IMR-90 (cell line): ENCODE measurements around the gene ALDH6A1. TPM values are rescaled to one million over a fixed set of nuclear protein-coding genes. Genes with fewer than 3 reads are reported as not detected.

Experiments
- ATAC-seq: fragments of 200-7000 bp; cut with Tn5 transposase; 2 replicates; pipeline ENCODE4 v1.9.1; 2020; ENCODE audit warnings: low read depth, mild to moderate bottlenecking, moderate library complexity
- BruUV-seq: library from RNA; stranded (reverse); fragments of 400-500 nt; replicated peaks from 2 replicates; lab custom pipeline; 2021; lab: Mats Ljungman, UMichigan
- CTCF ChIA-PET: fragments of 300-600 bp; formaldehyde crosslinking; extraction: SDS; loops from one replicate; lab custom pipeline; 2021; ENCODE audit warnings: antibody characterized with exemption; lab: Yijun Ruan, JAX
- POLR2A ChIA-PET: fragments of 300-600 bp; sonication (Branson Sonifier 250); formaldehyde crosslinking; loops from one replicate; lab custom pipeline; 2022; ENCODE audit warnings: antibody characterized with exemption; ENCODE audit not compliant: unreplicated experiment; lab: Charles Lee
- DNase-seq: peaks from one replicate; pipeline ENCODE4 v3.0.0; 2013
- H2AFZ ChIP-seq: replicated peaks from 2 replicates; pipeline ENCODE3; 2013; ENCODE audit warnings: low read length, mild to moderate bottlenecking; ENCODE audit not compliant: poor library complexity
- H2AK5ac ChIP-seq: 2 replicates; pipeline ENCODE4 v1.6.1; 2013; ENCODE audit warnings: low read depth, low read length, inconsistent platforms
- H2AK9ac ChIP-seq: replicated peaks from 2 replicates; pipeline ENCODE3; 2013; ENCODE audit warnings: mild to moderate bottlenecking, low read depth, low read length, moderate library complexity; ENCODE audit not compliant: poor library complexity
- H2BK120ac ChIP-seq: 2 replicates; pipeline ENCODE4 v1.6.1; 2013; ENCODE audit warnings: low read depth, low read length, inconsistent platforms
- H2BK15ac ChIP-seq: 3 replicates; pipeline ENCODE4 v1.6.1; 2013; ENCODE audit warnings: low read depth, low read length, inconsistent platforms
- H2BK20ac ChIP-seq: 2 replicates; pipeline ENCODE4 v1.6.1; 2013; ENCODE audit warnings: low read depth, mild to moderate bottlenecking, inconsistent platforms, low read length, moderate library complexity
- H2BK5ac ChIP-seq: 2 replicates; pipeline ENCODE4 v1.6.1; 2013; ENCODE audit warnings: mild to moderate bottlenecking, low read depth, low read length, inconsistent platforms; ENCODE audit not compliant: poor library complexity, severe bottlenecking
- H3K14ac ChIP-seq: replicated peaks from 2 replicates; pipeline ENCODE4 v1.6.1; 2013; ENCODE audit warnings: low read depth, low read length, inconsistent platforms
- H3K18ac ChIP-seq: 2 replicates; pipeline ENCODE4 v1.6.1; 2013; ENCODE audit warnings: low read depth, low read length, control low read depth
- H3K23ac ChIP-seq: 2 replicates; pipeline ENCODE4 v1.6.1; 2013; ENCODE audit warnings: low read depth, low read length, inconsistent platforms
- H3K27ac ChIP-seq: 2 replicates; pipeline ENCODE4 v1.5.1; 2013; ENCODE audit warnings: mild to moderate bottlenecking, control low read depth, low read length; ENCODE audit not compliant: insufficient read depth
- H3K27me3 ChIP-seq: 2 replicates; pipeline ENCODE4 v1.6.1; 2013; ENCODE audit warnings: low read length; ENCODE audit not compliant: control insufficient read depth, insufficient read depth
- H3K36me3 ChIP-seq: 2 replicates; pipeline ENCODE4 v1.6.1; 2013; ENCODE audit warnings: low read length, mixed read lengths; ENCODE audit not compliant: control insufficient read depth, insufficient read depth
- H3K4ac ChIP-seq: 2 replicates; pipeline ENCODE4 v1.6.1; 2013; ENCODE audit warnings: low read depth, low read length, inconsistent platforms
- H3K4me1 ChIP-seq: 2 replicates; pipeline ENCODE4 v1.6.1; 2013; ENCODE audit warnings: low read length, mixed read lengths; ENCODE audit not compliant: control insufficient read depth, insufficient read depth
- H3K4me2 ChIP-seq: 2 replicates; pipeline ENCODE4 v1.6.1; 2013; ENCODE audit warnings: low read depth, mild to moderate bottlenecking, control low read depth, low read length, moderate library complexity
- H3K4me3 ChIP-seq: 2 replicates; pipeline ENCODE4 v1.5.1; 2013; ENCODE audit warnings: low read depth, mild to moderate bottlenecking, control low read depth, low read length, moderate library complexity; ENCODE audit not compliant: insufficient read depth
- H3K56ac ChIP-seq: 2 replicates; pipeline ENCODE4 v1.6.1; 2013; ENCODE audit warnings: low read length, inconsistent platforms; ENCODE audit not compliant: insufficient read depth; ENCODE audit errors: extremely low read depth
- H3K79me1 ChIP-seq, 2 experiments: 2 replicates each; pipeline ENCODE4 v1.6.1; 2013; ENCODE audit warnings: low read length in 2 of 2, inconsistent platforms in 1 of 2, low read depth in 1 of 2
- H3K9ac ChIP-seq: 2 replicates; pipeline ENCODE4 v1.6.1; 2013; ENCODE audit warnings: low read depth, low read length, control low read depth
- H3K9me1 ChIP-seq: 2 replicates; pipeline ENCODE4 v1.6.1; 2013; ENCODE audit warnings: low read length, inconsistent platforms; ENCODE audit not compliant: insufficient read depth
- H3K9me3 ChIP-seq: 2 replicates; pipeline ENCODE4 v1.6.1; 2013; ENCODE audit warnings: low read length; ENCODE audit not compliant: control insufficient read depth, insufficient read depth
- H4K20me1 ChIP-seq: 2 replicates; pipeline ENCODE4 v1.6.1; 2013; ENCODE audit warnings: low read length, inconsistent platforms; ENCODE audit not compliant: insufficient read depth
- H4K5ac ChIP-seq: 2 replicates; pipeline ENCODE4 v1.6.1; 2013; ENCODE audit warnings: mild to moderate bottlenecking, low read depth, low read length, control low read depth
- H4K8ac ChIP-seq, 2 experiments: 2 replicates each; pipeline ENCODE4 v1.6.1; 2013; ENCODE audit warnings: low read depth in 2 of 2, low read length in 2 of 2, control low read depth in 1 of 2, inconsistent platforms in 1 of 2
- H4K91ac ChIP-seq: 2 replicates; pipeline ENCODE4 v1.6.1; 2013; ENCODE audit warnings: low read depth, low read length, inconsistent platforms; ENCODE audit not compliant: insufficient read depth
- BHLHE40 ChIP-seq: fragments of 150-350 bp; IDR thresholded peaks from 2 replicates; pipeline ENCODE4 v1.6.1; 2016; ENCODE audit warnings: mild to moderate bottlenecking, low read depth, low read length
- CEBPB ChIP-seq: IDR thresholded peaks from 2 replicates; pipeline ENCODE4 v1.6.1; 2012; ENCODE audit warnings: low read depth, low read length, improper control_type of control experiment
- CTCF ChIP-seq: conservative IDR thresholded peaks from 2 replicates; pipeline ENCODE4 v1.5.1; 2012; ENCODE audit warnings: mild to moderate bottlenecking, low read depth, low read length, improper control_type of control experiment
- FOS ChIP-seq: fragments of 150-350 bp; IDR thresholded peaks from 2 replicates; pipeline ENCODE4 v1.6.1; 2016; ENCODE audit warnings: low read depth, low read length
- MAFK ChIP-seq: IDR thresholded peaks from 2 replicates; pipeline ENCODE4 v1.6.1; 2012; ENCODE audit warnings: low read depth, low read length, improper control_type of control experiment
- MAZ ChIP-seq: IDR thresholded peaks from 2 replicates; pipeline ENCODE4 v1.6.1; 2012; ENCODE audit warnings: low read depth, mild to moderate bottlenecking, low read length, improper control_type of control experiment, moderate library complexity, borderline replicate concordance
- MXI1 ChIP-seq: IDR thresholded peaks from 2 replicates; pipeline ENCODE4 v1.6.1; 2012; ENCODE audit warnings: low read depth, mild to moderate bottlenecking, low read length, moderate library complexity, borderline replicate concordance
- NFE2L2 ChIP-seq: fragments of 150-350 bp; IDR thresholded peaks from 2 replicates; pipeline ENCODE4 v1.6.1; 2016; ENCODE audit warnings: low read depth, mild to moderate bottlenecking, low read length
- POLR2A ChIP-seq: IDR thresholded peaks from 2 replicates; pipeline ENCODE4 v1.6.1; 2012; ENCODE audit warnings: mild to moderate bottlenecking, low read depth, low read length
- RAD21 ChIP-seq: IDR thresholded peaks from 2 replicates; pipeline ENCODE4 v1.6.1; 2012; ENCODE audit warnings: low read length, improper control_type of control experiment
- RCOR1 ChIP-seq: IDR thresholded peaks from 2 replicates; pipeline ENCODE4 v1.6.1; 2012; ENCODE audit warnings: mild to moderate bottlenecking, low read length, improper control_type of control experiment; ENCODE audit not compliant: insufficient replicate concordance
- RFX5 ChIP-seq: IDR thresholded peaks from 2 replicates; pipeline ENCODE4 v1.8.0; 2012; ENCODE audit warnings: low read depth, mild to moderate bottlenecking, low read length, moderate library complexity
- USF2 ChIP-seq: fragments of 150-350 bp; IDR thresholded peaks from 2 replicates; pipeline ENCODE4 v1.6.1; 2017; ENCODE audit warnings: mild to moderate bottlenecking, antibody characterized with exemption, low read length, low read depth
- WGBS, 2 experiments: methylation state at CpG; one replicate each; pipeline versions ENCODE4 v1.1.5 to v1.1.7; 2013; ENCODE audit warnings: missing lambda C conversion rate in 2 of 2; ENCODE audit not compliant: insufficient read length in 1 of 2; ENCODE audit errors: extremely low coverage in 2 of 2; 5-methylcytosine and 5-hydroxymethylcytosine counted together
- dilution Hi-C: fragments of 300-500 bp; cut with HindIII; formaldehyde crosslinking; loops from one replicate; pipeline ENCODE4 v1.14.3; 2018; ENCODE audit warnings: low sequenced_read_pairs; ENCODE audit not compliant: unreplicated experiment
- in situ Hi-C: fragments of 300-500 bp; cut with MboI; formaldehyde crosslinking; loops from 3 replicates; pipeline ENCODE4 v1.14.3; 2019; ENCODE audit warnings: low sequenced_read_pairs, inconsistent platforms, mixed read lengths
- intact Hi-C: fragments of 100-400 bp; cut with micrococcal nuclease; formaldehyde crosslinking; loops from 2 replicates; pipeline ENCODE4 v1.10.0; 2022
- polyA plus RNA-seq, 3 experiments: library from polyadenylated mRNA; depleted of rRNA; stranded (reverse); fragments of >200 nt; gene quantifications; 2 replicates each; pipeline ENCODE4 v1.2.3, GENCODE V29; 2012; ENCODE audit warnings: low replicate concordance in 1 of 3
- total RNA-seq: library from RNA; depleted of rRNA; stranded (reverse); fragments of >200 nt; gene quantifications from 2 replicates; pipeline ENCODE4 v1.2.3, GENCODE V29; 2012

The ALDH6A1 gene
- total and polyA plus RNA-seq, 2 of the 4 experiments (the other 2 are of a cell fraction), result 6.0 to 15.1 TPM

- no peak for TF ChIP-seq CEBPB
These were observed 5.2 kb upstream of the ALDH6A1 start (continued) for GRCh38 chr14:74089251-74090020.

- CTCF ChIA-PET, result no interaction called here
- Histone ChIP-seq H3K23ac (no peak overlapping the region), H2AFZ (no peak overlapping the region), H3K79me1 (peaks cover 11 to 40% of the 10 kb centered on the region in 2 experiments), H4K8ac (no peak overlapping the region), H3K4me3 (no peak overlapping the region), H2BK15ac (no peak overlapping the region), H2BK5ac (no peak overlapping the region), H4K91ac (no peak overlapping the region), H3K4ac (no peak overlapping the region), H3K36me3 (no peaks in the 10 kb centered on the region), H3K14ac (no peak overlapping the region), H2AK5ac (no peak overlapping the region), H2BK120ac (no peak overlapping the region), H3K4me2 (peak overlapping the region; percentile 96), H2AK9ac (no peak overlapping the region), H3K27ac (no peak overlapping the region), H3K18ac (no peak overlapping the region), H3K4me1 (peaks cover 2% of the 10 kb centered on the region), H3K9me1 (no peaks in the 10 kb centered on the region), H2BK20ac (no peak overlapping the region), H3K56ac (no peak overlapping the region), H3K27me3 (no peaks in the 10 kb centered on the region), H3K9me3 (no peaks in the 10 kb centered on the region), H4K20me1 (no peaks in the 10 kb centered on the region), H3K9ac (no peak overlapping the region), H4K5ac (no peak overlapping the region)
- ATAC-seq (no peak), DNase-seq (no peak)
- intact Hi-C loops (no loop called here), dilution Hi-C loops (no loop called here), in situ Hi-C loops (no loop called here)
- no CpG with 5 or more reads among the region's 1 CpG for WGBS, 2 experiments
- POLR2A ChIA-PET, result no interaction called here
- no TSS peak for BruUV-seq
- TF ChIP-seq USF2, result no peak
- TF ChIP-seq MAFK, result no peak
- TF ChIP-seq CEBPB, result no peak
- TF ChIP-seq NFE2L2, result no peak
- TF ChIP-seq RCOR1, result no peak
- no peak for TF ChIP-seq RAD21
- TF ChIP-seq BHLHE40, result no peak
- TF ChIP-seq POLR2A, result no peak
- TF ChIP-seq MAZ, result no peak
- TF ChIP-seq FOS, result no peak
- no peak for TF ChIP-seq CTCF
- TF ChIP-seq MXI1, result no peak
- TF ChIP-seq RFX5, result no peak
These were observed 1.6 kb upstream of the ALDH6A1 start for GRCh38 chr14:74085828-74086227.
